ENCODE measurements around the gene MTHFD1. TPM values are rescaled to one million over a fixed set of nuclear protein-coding genes. Genes with fewer than 3 reads are reported as not detected.

Gene MTHFD1
- total RNA-seq, 2 donors from 2014 or later, result 26.1 to 34.7 TPM

DNA sequence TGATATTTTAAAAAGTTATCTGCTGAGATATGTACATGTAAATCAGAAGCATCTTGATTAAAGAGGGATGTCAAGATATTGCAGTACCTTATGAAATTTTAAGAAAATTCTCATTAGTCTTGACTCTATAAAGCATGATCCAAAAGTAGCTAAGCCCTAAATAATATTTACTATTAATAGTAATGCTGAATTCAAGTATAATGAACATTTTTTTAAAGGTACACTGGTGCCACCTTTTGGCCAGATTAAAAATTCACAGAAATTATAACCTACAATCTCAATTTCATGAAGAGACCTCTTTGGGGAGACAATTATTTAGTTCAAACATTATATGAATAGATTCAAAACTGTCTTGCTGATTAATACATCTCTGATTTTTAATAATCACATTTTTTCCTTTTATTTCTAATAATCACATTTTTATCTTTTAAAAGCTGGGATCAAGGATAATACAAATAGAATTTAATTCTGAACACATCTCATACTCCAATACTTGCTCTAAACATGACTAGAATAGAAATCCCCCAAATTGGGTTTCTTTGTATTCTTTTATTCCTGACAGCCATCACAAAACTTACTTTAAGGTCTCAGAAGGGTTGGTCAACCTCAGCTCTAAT lies 90.6 kb downstream of the MTHFD1 start:
- no peak overlapping the region for H3K4me3 ChIP-seq
- no peak overlapping the region for H3K27ac ChIP-seq
- no peaks in the 10 kb centered on the region for H3K4me1 ChIP-seq (replicated peaks)
- H3K36me3 ChIP-seq, result no peaks in the 10 kb centered on the region
- no peaks in the 10 kb centered on the region for H3K27me3 ChIP-seq (replicated peaks; ENCODE audit: insufficient read depth)
- H3K9me3 ChIP-seq, result no peaks in the 10 kb centered on the region
- no peak for DNase-seq (ENCODE audit: low spot score)
- intact Hi-C loops (cut with DNase I), result loop anchor here (5.0 to 10.0 kb wide), 2 partner anchors 46 to 134 kb away; no protein-coding TSS in a partner anchor
- TF ChIP-seq, protein P1, sequence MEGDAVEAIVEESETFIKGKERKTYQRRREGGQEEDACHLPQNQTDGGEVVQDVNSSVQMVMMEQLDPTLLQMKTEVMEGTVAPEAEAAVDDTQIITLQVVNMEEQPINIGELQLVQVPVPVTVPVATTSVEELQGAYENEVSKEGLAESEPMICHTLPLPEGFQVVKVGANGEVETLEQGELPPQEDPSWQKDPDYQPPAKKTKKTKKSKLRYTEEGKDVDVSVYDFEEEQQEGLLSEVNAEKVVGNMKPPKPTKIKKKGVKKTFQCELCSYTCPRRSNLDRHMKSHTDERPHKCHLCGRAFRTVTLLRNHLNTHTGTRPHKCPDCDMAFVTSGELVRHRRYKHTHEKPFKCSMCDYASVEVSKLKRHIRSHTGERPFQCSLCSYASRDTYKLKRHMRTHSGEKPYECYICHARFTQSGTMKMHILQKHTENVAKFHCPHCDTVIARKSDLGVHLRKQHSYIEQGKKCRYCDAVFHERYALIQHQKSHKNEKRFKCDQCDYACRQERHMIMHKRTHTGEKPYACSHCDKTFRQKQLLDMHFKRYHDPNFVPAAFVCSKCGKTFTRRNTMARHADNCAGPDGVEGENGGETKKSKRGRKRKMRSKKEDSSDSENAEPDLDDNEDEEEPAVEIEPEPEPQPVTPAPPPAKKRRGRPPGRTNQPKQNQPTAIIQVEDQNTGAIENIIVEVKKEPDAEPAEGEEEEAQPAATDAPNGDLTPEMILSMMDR (IDR thresholded peaks at IDR 0.05), result peak in 3 of 4 experiments; percentile 29 to 46 (median 45)
- TF ChIP-seq POLR2A (IDR thresholded peaks at IDR 0.05), result no peak

DNA sequence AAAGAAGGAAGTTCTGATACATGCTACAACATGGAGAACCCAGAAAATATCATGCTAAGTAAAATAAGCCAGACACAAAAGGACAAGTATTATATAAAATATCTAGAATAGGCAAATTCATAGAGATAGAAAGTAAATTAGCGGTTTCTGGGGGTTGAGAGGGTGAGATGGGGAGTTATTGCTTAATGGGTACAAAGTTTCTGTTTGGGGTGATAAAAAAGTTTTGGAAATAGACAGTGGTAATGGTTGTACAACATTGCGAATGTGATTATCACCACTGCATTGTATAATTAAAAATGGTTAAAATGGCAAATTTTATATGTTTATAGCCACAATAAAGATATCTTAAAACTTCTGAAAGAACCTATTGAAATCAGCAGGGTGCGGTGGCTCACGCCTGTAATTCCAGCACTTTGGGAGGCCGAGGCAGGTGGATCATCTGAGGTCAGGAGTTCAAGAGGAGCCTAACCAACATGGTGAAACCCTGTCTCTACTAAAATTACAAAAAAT lies 100.5 kb downstream of the MTHFD1 start:
- H3K4me1 ChIP-seq (replicated peaks), result no peaks in the 10 kb centered on the region
- DNase-seq (ENCODE audit: low spot score), result no peak
- intact Hi-C loops (cut with DNase I), result no loop called here
- WGBS, result 96% methylated on average over 5 of the region's 5 CpGs
- no peak overlapping the region for H3K27ac ChIP-seq
- TF ChIP-seq, protein P1 (IDR thresholded peaks at IDR 0.05), result no peak
- TF ChIP-seq POLR2AphosphoS5 (IDR thresholded peaks at IDR 0.05), result no peak
- no peak for TF ChIP-seq POLR2A (IDR thresholded peaks at IDR 0.05)
- H3K27me3 ChIP-seq (replicated peaks; ENCODE audit: insufficient read depth), result no peaks in the 10 kb centered on the region
- H3K9me3 ChIP-seq, result no peaks in the 10 kb centered on the region
- peaks cover 0 to 6% of the 10 kb centered on the region in 2 donors for H3K36me3 ChIP-seq
- no peak overlapping the region for H3K4me3 ChIP-seq

DNA sequence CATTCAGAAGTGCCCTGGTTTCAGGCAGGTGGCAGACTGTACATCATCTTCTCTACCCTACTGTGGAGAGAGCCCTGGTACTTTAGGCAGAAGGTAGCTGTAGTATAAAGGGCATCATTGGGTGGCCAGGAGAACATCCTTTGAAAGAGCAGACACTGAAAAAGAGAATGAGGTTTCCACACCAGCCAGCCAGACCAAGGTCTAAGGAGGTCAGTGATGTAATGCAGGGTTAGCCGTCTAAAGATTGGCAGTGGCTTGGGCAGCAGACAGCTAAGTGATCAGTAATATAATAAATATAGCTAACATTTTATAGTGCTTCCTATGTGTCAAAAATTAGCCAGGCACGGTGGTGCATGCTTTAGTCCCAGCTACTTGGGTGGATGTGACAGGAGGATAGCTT lies 103.5 kb downstream of the MTHFD1 start:
- WGBS, result 90% methylated on average over 2 of the region's 2 CpGs
- Histone ChIP-seq H3K27ac (no peak overlapping the region), H3K27me3 (replicated peaks; ENCODE audit: insufficient read depth) (no peaks in the 10 kb centered on the region), H3K4me3 (no peak overlapping the region), H3K36me3 (peaks cover 0 to 6% of the 10 kb centered on the region in 2 donors), H3K4me1 (replicated peaks) (no peaks in the 10 kb centered on the region), H3K9me3 (no peaks in the 10 kb centered on the region)
- TF ChIP-seq, protein P1 (IDR thresholded peaks at IDR 0.05), result no peak
- TF ChIP-seq POLR2AphosphoS5 (IDR thresholded peaks at IDR 0.05) (no peak), POLR2A (IDR thresholded peaks at IDR 0.05) (no peak)
- no peak for DNase-seq (ENCODE audit: low spot score)
- intact Hi-C loops (cut with DNase I), result no loop called here

GRCh38 chr14:64493455-64493854 lies 105.3 kb downstream of the MTHFD1 start:
- intact Hi-C loops (cut with DNase I), result no loop called here
- Histone ChIP-seq H3K4me1 (replicated peaks) (no peaks in the 10 kb centered on the region), H3K27me3 (replicated peaks; ENCODE audit: insufficient read depth) (no peaks in the 10 kb centered on the region), H3K36me3 (no peaks in the 10 kb centered on the region), H3K9me3 (no peaks in the 10 kb centered on the region), H3K4me3 (no peak overlapping the region), H3K27ac (no peak overlapping the region)
- no peak for DNase-seq (ENCODE audit: low spot score)
- 88% methylated on average over 3 of the region's 3 CpGs for WGBS
- TF ChIP-seq, protein P1 (IDR thresholded peaks at IDR 0.05), result no peak
- no peak for TF ChIP-seq POLR2AphosphoS5 (IDR thresholded peaks at IDR 0.05)
- TF ChIP-seq POLR2A (IDR thresholded peaks at IDR 0.05), result no peak

DNA sequence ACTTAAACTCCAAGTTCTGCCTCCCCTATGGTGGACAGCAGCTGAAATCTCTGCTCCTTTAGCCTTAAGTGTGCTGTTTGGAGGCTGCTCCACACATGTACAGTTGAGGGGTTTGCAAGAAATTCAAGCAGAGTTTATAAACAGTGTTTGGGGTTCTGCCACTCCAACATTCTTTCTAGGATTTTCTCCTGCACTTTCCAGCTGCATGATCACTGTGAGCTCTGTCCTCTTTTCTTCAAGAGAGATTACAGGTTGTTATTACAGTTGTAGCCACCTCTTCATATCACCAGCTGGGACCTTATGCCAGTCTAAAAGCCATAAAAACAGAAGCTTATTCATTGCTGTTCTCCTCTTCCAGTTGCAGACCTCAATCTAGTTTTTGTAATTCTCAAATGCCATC lies 107.1 kb downstream of the MTHFD1 start:
- Histone ChIP-seq H3K36me3 (no peaks in the 10 kb centered on the region), H3K27ac (no peak overlapping the region), H3K27me3 (replicated peaks; ENCODE audit: insufficient read depth) (no peaks in the 10 kb centered on the region), H3K4me1 (replicated peaks) (no peaks in the 10 kb centered on the region), H3K4me3 (no peak overlapping the region), H3K9me3 (no peaks in the 10 kb centered on the region)
- TF ChIP-seq POLR2AphosphoS5 (IDR thresholded peaks at IDR 0.05) (no peak), POLR2A (IDR thresholded peaks at IDR 0.05) (no peak)
- TF ChIP-seq, protein P1 (IDR thresholded peaks at IDR 0.05), result no peak
- intact Hi-C loops (cut with DNase I), result no loop called here
- no peak for DNase-seq (ENCODE audit: low spot score)
